AG09319 (cell line): Measurements from ENCODE around the gene SLC2A4RG.

Source experiments
- DNase-seq: peaks from one replicate; pipeline ENCODE4 v3.0.0-alpha.2; 2010; ENCODE audit warnings: low read depth; ENCODE audit errors: extremely low read depth
- CTCF ChIP-seq: IDR thresholded peaks from 2 replicates; pipeline ENCODE4 v1.5.1; 2011; ENCODE audit warnings: low read depth, mild to moderate bottlenecking, inconsistent platforms, low read length, moderate library complexity

SLC2A4RG gene

GRCh38 chr20:63737695-63737944 is 2.0 kb upstream of the SLC2A4RG start:
- no peak for DNase-seq
- TF ChIP-seq CTCF, result no peak

GRCh38 chr20:63737945-63738686 is 1.5 kb upstream of the SLC2A4RG start:
- no peak for TF ChIP-seq CTCF
- no peak for DNase-seq

- TF ChIP-seq CTCF, result no peak
These were observed 868 bp upstream of the SLC2A4RG start for GRCh38 chr20:63738687-63739129.

GRCh38 chr20:63740070-63740626 is 572 bp downstream of the SLC2A4RG start:
- DNase-seq, result no peak
- no peak for TF ChIP-seq CTCF

More at GRCh38 chr20:63738687-63739129, 868 bp upstream of the SLC2A4RG start:
- no peak for DNase-seq

GRCh38 chr20:63740627-63741353 is 1.2 kb downstream of the SLC2A4RG start:
- DNase-seq, result peak; percentile 85
- peak; percentile 10 for TF ChIP-seq CTCF

- TF ChIP-seq CTCF, result no peak
- no peak for DNase-seq
These were observed 1.7 kb downstream of the SLC2A4RG start for GRCh38 chr20:63741354-63741675.

- no peak for TF ChIP-seq CTCF
- DNase-seq, result no peak
These were observed 2.3 kb downstream of the SLC2A4RG start for GRCh38 chr20:63741676-63742380.
